ENCODE data around the gene MEIS2.

GRCh38 chr15:37112171-37112570, 11.8 kb upstream of the MEIS2 start:
- TF ChIP-seq CTCF (IDR thresholded peaks at IDR 0.05) (no peak), POLR2A (IDR thresholded peaks at IDR 0.05) (no peak)

Data from Peyer's patch (tissue), 4 donors.